GM23248 (cell line): Measurements from ENCODE around the gene DSC1. TPM values are rescaled to one million over a fixed set of nuclear protein-coding genes. Genes with fewer than 3 reads are reported as not detected.
"Not testable (repeated sequence)": the region's sequence is repeated elsewhere in the genome, so short reads cannot be mapped to it uniquely, and the experiment has no call there.

Experiments
- DNase-seq: peaks from one replicate; pipeline ENCODE4 v3.0.0-alpha.2; 2015
- H2AFZ ChIP-seq: fragments of 200-600 bp; sonication (generic); 2 replicates; pipeline ENCODE4 v1.6.1; 2016; ENCODE audit warnings: antibody characterized with exemption
- H3F3A ChIP-seq: fragments of 200-600 bp; sonication (generic); 2 replicates; pipeline ENCODE4 v1.6.1; 2016; ENCODE audit warnings: mild to moderate bottlenecking, antibody characterized with exemption, mixed run types; ENCODE audit not compliant: insufficient read depth
- H3K27ac ChIP-seq: fragments of 200-600 bp; sonication (generic); 2 replicates; pipeline ENCODE4 v1.5.1; 2016; ENCODE audit warnings: mild to moderate bottlenecking
- H3K27me3 ChIP-seq: fragments of 200-600 bp; sonication (generic); replicated peaks from 2 replicates; pipeline ENCODE4 v1.6.1; 2016; ENCODE audit warnings: mild to moderate bottlenecking; ENCODE audit not compliant: insufficient read depth
- H3K36me3 ChIP-seq: fragments of 200-600 bp; sonication (generic); 2 replicates; pipeline ENCODE4 v1.6.1; 2016; ENCODE audit warnings: low read depth, mild to moderate bottlenecking
- H3K4me1 ChIP-seq: fragments of 200-600 bp; sonication (generic); 2 replicates; pipeline ENCODE4 v1.6.1; 2016; ENCODE audit warnings: mild to moderate bottlenecking; ENCODE audit not compliant: insufficient read depth
- H3K4me2 ChIP-seq: fragments of 200-600 bp; sonication (generic); one replicate; pipeline ENCODE4 v1.6.1; 2016; ENCODE audit warnings: mild to moderate bottlenecking; ENCODE audit not compliant: unreplicated experiment
- H3K4me3 ChIP-seq: fragments of 200-600 bp; sonication (generic); 2 replicates; pipeline ENCODE4 v1.5.1; 2016; ENCODE audit warnings: mild to moderate bottlenecking
- H3K79me2 ChIP-seq: fragments of 200-600 bp; sonication (generic); 2 replicates; pipeline ENCODE4 v1.6.1; 2016; ENCODE audit warnings: mild to moderate bottlenecking; ENCODE audit not compliant: insufficient read depth
- H3K9ac ChIP-seq: fragments of 200-600 bp; sonication (generic); 2 replicates; pipeline ENCODE4 v1.6.1; 2016; ENCODE audit warnings: mild to moderate bottlenecking
- H3K9me2 ChIP-seq: fragments of 200-600 bp; sonication (generic); 2 replicates; pipeline ENCODE4 v1.6.1; 2016; ENCODE audit warnings: mixed run types, mild to moderate bottlenecking, moderate library complexity; ENCODE audit not compliant: insufficient read depth
- H3K9me3 ChIP-seq: fragments of 200-600 bp; sonication (generic); one replicate; pipeline ENCODE4 v1.6.1; 2017; ENCODE audit warnings: low read depth
- H4K20me1 ChIP-seq: fragments of 200-600 bp; sonication (generic); 2 replicates; pipeline ENCODE4 v1.6.0; 2016; ENCODE audit not compliant: insufficient read depth
- EZH2 ChIP-seq: fragments of 200-600 bp; sonication (generic); IDR thresholded peaks from 2 replicates; pipeline ENCODE4 v1.6.1; 2018; ENCODE audit warnings: antibody characterized with exemption, mild to moderate bottlenecking; ENCODE audit not compliant: insufficient read depth, poor library complexity, severe bottlenecking
- EZH2phosphoT487 ChIP-seq: fragments of 200-600 bp; sonication (generic); IDR thresholded peaks from 2 replicates; pipeline ENCODE4 v1.6.1; 2018; ENCODE audit warnings: antibody characterized with exemption, moderate library complexity, mild to moderate bottlenecking, low read depth; ENCODE audit not compliant: insufficient read depth
- WGBS, 2 experiments: methylation state at CpG; one replicate each; pipeline ENCODE4 v1.1.6; 2015 to 2017; ENCODE audit warnings: low lambda C conversion rate in 2 of 2, low coverage in 1 of 2; ENCODE audit errors: missing lambda C conversion rate in 2 of 2; 5-methylcytosine and 5-hydroxymethylcytosine counted together
- in situ Hi-C: fragments of 300-500 bp; cut with MboI; formaldehyde crosslinking; loops from 2 replicates; pipeline ENCODE4 v1.15.0; 2020
- polyA plus RNA-seq: library from polyadenylated mRNA; unstranded; fragments of >200 nt; fragmentation: Nextera tagmentation; extraction: Ambion mirVana; gene quantifications from 2 replicates; pipeline ENCODE4 v1.2.1, GENCODE V29; 2016
- total RNA-seq: library from RNA; depleted of rRNA; stranded (reverse); fragments of >200 nt; shearing (Covaris generic); gene quantifications from 2 replicates; pipeline ENCODE4 v1.2.3, GENCODE V29; 2014

The DSC1 gene
- total and polyA plus RNA-seq, 2 experiments from 2014 or later, result not detected

GRCh38 chr18:31185186-31185950 is 22.7 kb upstream of the DSC1 start:
- Histone ChIP-seq H2AFZ (no peak overlapping the region), H3K9ac (no peak overlapping the region), H3K4me1 (no peaks in the 10 kb centered on the region), H3K9me2 (no peaks in the 10 kb centered on the region), H3K27me3 (no peaks in the 10 kb centered on the region), H3K36me3 (no peaks in the 10 kb centered on the region), H4K20me1 (no peaks in the 10 kb centered on the region), H3K27ac (no peak overlapping the region), H3K4me3 (no peak overlapping the region), H3F3A (no peaks in the 10 kb centered on the region), H3K79me2 (no peaks in the 10 kb centered on the region), H3K9me3 (no peaks in the 10 kb centered on the region), H3K4me2 (no peak overlapping the region)
- no peak for DNase-seq
- TF ChIP-seq EZH2phosphoT487 (no peak), EZH2 (no peak)
- in situ Hi-C loops, result no loop called here
- 25% methylated on average over 4 of the region's 4 CpGs for WGBS, 2 experiments

- WGBS, 2 experiments, result 10 to 12% methylated on average over 2 of the region's 2 CpGs
- Histone ChIP-seq H2AFZ (no peak overlapping the region), H4K20me1 (no peaks in the 10 kb centered on the region), H3F3A (no peaks in the 10 kb centered on the region), H3K36me3 (no peaks in the 10 kb centered on the region), H3K4me2 (no peak overlapping the region), H3K9me3 (no peaks in the 10 kb centered on the region), H3K27me3 (no peaks in the 10 kb centered on the region), H3K79me2 (no peaks in the 10 kb centered on the region), H3K4me1 (no peaks in the 10 kb centered on the region), H3K4me3 (no peak overlapping the region), H3K27ac (no peak overlapping the region), H3K9me2 (no peaks in the 10 kb centered on the region), H3K9ac (no peak overlapping the region)
- no peak for TF ChIP-seq EZH2
- no peak for TF ChIP-seq EZH2phosphoT487
- in situ Hi-C loops, result no loop called here
- no peak for DNase-seq
Measured at GRCh38 chr18:31183302-31183701, 20.6 kb upstream of the DSC1 start.

GRCh38 chr18:31177369-31177768 is 14.7 kb upstream of the DSC1 start:
- in situ Hi-C loops, result not testable (repeated sequence)

DNA sequence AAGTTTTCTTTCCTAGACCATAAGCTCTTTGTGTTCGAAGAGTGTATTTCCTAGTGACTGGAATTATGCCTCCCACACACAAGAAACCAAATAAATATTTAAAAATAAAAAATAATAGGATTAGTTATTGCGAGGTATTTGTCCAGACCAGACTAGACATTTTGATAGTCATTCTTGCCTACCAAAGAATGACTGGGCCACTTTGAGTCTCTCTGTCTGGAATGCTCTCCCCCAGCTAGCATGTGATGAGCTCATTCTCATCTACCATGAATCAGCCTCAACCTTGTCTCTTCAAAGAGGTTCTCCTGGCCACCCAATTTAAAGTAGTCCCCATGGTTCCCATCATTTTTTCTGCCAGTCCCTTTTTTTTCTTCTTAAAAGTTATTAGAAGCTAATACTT is 13.9 kb upstream of the DSC1 start:
- Histone ChIP-seq H3K4me2 (no peak overlapping the region), H3K27me3 (no peaks in the 10 kb centered on the region), H2AFZ (no peak overlapping the region), H3K9me3 (no peaks in the 10 kb centered on the region), H3K4me1 (no peaks in the 10 kb centered on the region), H3K27ac (no peak overlapping the region), H4K20me1 (no peaks in the 10 kb centered on the region), H3F3A (no peaks in the 10 kb centered on the region), H3K79me2 (no peaks in the 10 kb centered on the region), H3K4me3 (no peak overlapping the region), H3K9me2 (no peaks in the 10 kb centered on the region), H3K36me3 (no peaks in the 10 kb centered on the region), H3K9ac (no peak overlapping the region)
- in situ Hi-C loops, result no loop called here
- no peak for DNase-seq
- no peak for TF ChIP-seq EZH2
- TF ChIP-seq EZH2phosphoT487, result no peak
- WGBS, 2 experiments, result 14 to 17% methylated on average over 2 of the region's 2 CpGs

More at GRCh38 chr18:31177369-31177768, 14.7 kb upstream of the DSC1 start:
- H3K36me3 ChIP-seq, DNase-seq, H3K27ac ChIP-seq, H3K9me2 ChIP-seq, H3K4me3 ChIP-seq, H3K4me2 ChIP-seq, H4K20me1 ChIP-seq, H3F3A ChIP-seq, H2AFZ ChIP-seq, H3K4me1 ChIP-seq, H3K9me3 ChIP-seq, H3K9ac ChIP-seq, H3K79me2 ChIP-seq, H3K27me3 ChIP-seq: not testable (repeated sequence)
- 28 to 34% methylated on average over 6 of the region's 6 CpGs for WGBS, 2 experiments
